Pancreas (tissue), 10 donors: Measurements from ENCODE around the gene VAV1. TPM values are rescaled to one million over a fixed set of nuclear protein-coding genes. Genes with fewer than 3 reads are reported as not detected.
"Not testable (repeated sequence)": the region's sequence is repeated elsewhere in the genome, so short reads cannot be mapped to it uniquely, and the experiment has no call there.

Experiments used
- ATAC-seq, 4 donors: fragments of 200-7000 bp; cut with Tn5 transposase; one replicate each; pipeline versions ENCODE4 v1.8.0 to v1.9.1; 2020; ENCODE audit warnings: mild to moderate bottlenecking in 4 of 4, moderate library complexity in 4 of 4
- DNase-seq, 6 donors: peaks; one replicate each; pipeline ENCODE4 v3.0.0-alpha.2; 2020
- FAIRE-seq: peaks from 2 replicates; lab custom pipeline; 2012; peaks lifted over from hg19 to GRCh38; lab: Jason Lieb, UNC
- H3K27ac ChIP-seq, 4 donors: fragments of 200-600 bp; sonication (generic); 1 replicate in 3 of 4; 2 replicates in 1 of 4; pipeline versions ENCODE4 v1.5.0 to v1.8.0; 2020
- H3K27me3 ChIP-seq, 4 donors: fragments of 200-600 bp; one replicate each; pipeline ENCODE4 v1.8.0; 2021
- H3K36me3 ChIP-seq, 3 donors: fragments of 200-600 bp; sonication (generic) in 1 of 3; one replicate each; pipeline versions ENCODE4 v1.5.0 to v1.8.0; 2020 to 2021
- H3K4me1 ChIP-seq, 3 donors: fragments of 200-600 bp; one replicate each; pipeline ENCODE4 v1.8.0; 2021
- H3K4me3 ChIP-seq, 4 donors: fragments of 200-600 bp; sonication (generic) in 2 of 4; one replicate each; pipeline versions ENCODE4 v1.5.0 to v1.8.0; 2020 to 2021
- H3K9me3 ChIP-seq, 4 donors: fragments of 200-600 bp; one replicate each; pipeline ENCODE4 v1.8.0; 2021
- WGBS, 2 donors: extraction: QIAGEN DNeasy Blood & Tissue Kit; methylation state at CpG; one replicate each; pipeline ENCODE4 v1.1.7; 2013; 5-methylcytosine and 5-hydroxymethylcytosine counted together
- intact Hi-C, 3 donors: fragments of 100-400 bp; cut with DNase I; formaldehyde crosslinking; loops; one replicate each; pipeline versions ENCODE4 v1.11.1 to v1.14.2; 2022
- polyA plus RNA-seq, 2 donors: library from polyadenylated mRNA; stranded (reverse); fragments of 200-250 nt; gene quantifications; one replicate each; pipeline ENCODE4 v1.2.3, GENCODE V29; 2013
- total RNA-seq, 6 donors: library from RNA; stranded (reverse); fragmentation: NEBNext Ultra II Directional in 4 of 6; extraction: Animal tissue kit (Norgen Biotek cat#: 25700) in 4 of 6; gene quantifications; one replicate each; pipeline versions ENCODE4 v1.2.1 to v1.2.4, GENCODE V29; 2021 to 2023
- TF ChIP-seq, protein P1 (sequence below), 4 donors: fragments of 200-600 bp; sonication (generic) in 3 of 4; IDR thresholded peaks; one replicate each; pipeline versions ENCODE4 v1.5.0 to v1.8.0; 2021; ENCODE audit warnings: antibody characterized with exemption in 4 of 4
- donor health status: healthy with polysubstance abuse.
- donor health status: DM: no; HTN: no; CAD: no; lungs with moderate emphysema.
- donor health status: DM: no; HTN: no; CAD: no.
- donor health status: control.
- donor health status: control.
- donor health status: Bipolar disorder and iron deficiency.
- donor health status: DM: yes; HTN: yes; CAD: no.
- donor health status: DM: no; HTN: no; CAD: no.
- donor health status: DM: no; HTN: no; CAD: no.
- donor health status: DM: yes; HTN: yes; CAD: no.

The VAV1 gene
- total and polyA plus RNA-seq, 8 donors: 0.23 to 7.3 (median 1.2) TPM

DNA sequence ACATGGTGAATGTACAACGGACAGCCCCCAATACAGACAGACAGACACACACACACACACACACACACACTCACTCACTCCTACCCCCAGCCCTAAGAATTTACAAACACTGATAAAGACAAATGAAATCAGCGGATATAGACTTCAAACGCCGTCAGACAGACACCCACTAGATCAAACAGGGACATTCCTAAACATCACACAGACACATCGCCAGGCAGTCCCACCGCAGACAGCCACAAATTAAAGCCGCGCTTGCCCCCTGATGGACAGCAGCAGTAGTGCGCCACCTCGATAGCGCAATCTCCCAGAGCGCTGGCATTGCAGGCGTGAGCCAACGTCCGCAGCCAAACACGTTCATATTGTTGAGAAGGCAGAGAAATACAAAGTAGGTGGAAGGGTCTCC is 90.2 kb downstream of the VAV1 start:
- no peak for FAIRE-seq

DNA sequence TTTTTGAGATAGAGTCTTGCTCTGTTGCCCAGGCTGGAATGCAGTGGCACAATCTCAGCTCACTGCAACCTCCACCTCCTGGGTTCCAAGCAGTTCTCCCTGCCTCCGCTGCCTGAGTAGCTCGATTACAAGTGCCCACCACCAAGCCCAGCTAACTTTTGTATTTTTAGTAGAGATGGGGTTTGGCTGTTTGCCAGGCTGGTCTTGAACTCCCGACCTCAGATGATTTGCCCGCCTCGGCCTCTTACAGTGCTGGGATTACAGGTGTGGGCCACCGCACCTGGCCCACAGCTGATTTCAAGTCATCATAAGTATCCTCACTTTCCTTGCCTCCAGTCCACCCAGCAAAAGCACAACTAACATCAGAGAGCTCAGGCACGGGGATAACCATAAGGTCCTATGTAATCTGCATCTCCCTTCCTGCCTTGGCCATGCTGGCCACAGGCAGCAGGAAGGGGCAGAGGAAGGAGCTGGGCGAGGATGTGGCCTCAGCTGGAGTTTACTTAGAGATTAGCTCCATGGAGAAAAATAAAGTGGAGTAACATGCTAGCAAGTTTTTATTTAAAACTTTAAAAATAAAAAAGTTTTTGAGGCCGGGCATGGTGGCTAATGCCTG is 91.9 kb downstream of the VAV1 start:
- DNase-seq: no peak
- no peaks in the 10 kb centered on the region for H3K36me3 ChIP-seq
- H3K4me3 ChIP-seq: no peak overlapping the region
- H3K27me3 ChIP-seq: no peaks in the 10 kb centered on the region
- no peak overlapping the region for H3K27ac ChIP-seq
- peaks cover 0 to 3% (median 0%) of the 10 kb centered on the region in 3 donors for H3K4me1 ChIP-seq
- no peak for ATAC-seq
- no peaks in the 10 kb centered on the region for H3K9me3 ChIP-seq
- TF ChIP-seq, protein P1, sequence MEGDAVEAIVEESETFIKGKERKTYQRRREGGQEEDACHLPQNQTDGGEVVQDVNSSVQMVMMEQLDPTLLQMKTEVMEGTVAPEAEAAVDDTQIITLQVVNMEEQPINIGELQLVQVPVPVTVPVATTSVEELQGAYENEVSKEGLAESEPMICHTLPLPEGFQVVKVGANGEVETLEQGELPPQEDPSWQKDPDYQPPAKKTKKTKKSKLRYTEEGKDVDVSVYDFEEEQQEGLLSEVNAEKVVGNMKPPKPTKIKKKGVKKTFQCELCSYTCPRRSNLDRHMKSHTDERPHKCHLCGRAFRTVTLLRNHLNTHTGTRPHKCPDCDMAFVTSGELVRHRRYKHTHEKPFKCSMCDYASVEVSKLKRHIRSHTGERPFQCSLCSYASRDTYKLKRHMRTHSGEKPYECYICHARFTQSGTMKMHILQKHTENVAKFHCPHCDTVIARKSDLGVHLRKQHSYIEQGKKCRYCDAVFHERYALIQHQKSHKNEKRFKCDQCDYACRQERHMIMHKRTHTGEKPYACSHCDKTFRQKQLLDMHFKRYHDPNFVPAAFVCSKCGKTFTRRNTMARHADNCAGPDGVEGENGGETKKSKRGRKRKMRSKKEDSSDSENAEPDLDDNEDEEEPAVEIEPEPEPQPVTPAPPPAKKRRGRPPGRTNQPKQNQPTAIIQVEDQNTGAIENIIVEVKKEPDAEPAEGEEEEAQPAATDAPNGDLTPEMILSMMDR (IDR thresholded peaks at IDR 0.05): no peak
- 42 to 49% methylated on average over 9 of the region's 9 CpGs for WGBS, 2 donors
- intact Hi-C loops: loop anchor here in 1 of 3 donors (5.0 to 10.0 kb wide), 3 partner anchors 127 to 350 kb away; partner anchors contain the start of genes GPR108 and TRIP10
- no peak for FAIRE-seq

More for the DNA sequence above, 90.2 kb downstream of the VAV1 start:
- Histone ChIP-seq H3K9me3 (no peaks in the 10 kb centered on the region), H3K36me3 (no peaks in the 10 kb centered on the region), H3K4me1 (peaks cover 0 to 3% (median 0%) of the 10 kb centered on the region in 3 donors), H3K4me3 (peak overlapping the region in 2 of 4 donors; percentile 21 to 36), H3K27ac (peak overlapping the region in 1 of 4 donors; percentile 53), H3K27me3 (no peaks in the 10 kb centered on the region)
- peak; percentile 66 to 85 (median 77) for DNase-seq
- WGBS, 2 donors: 3% methylated on average over 16 of the region's 16 CpGs
- TF ChIP-seq, protein P1 (IDR thresholded peaks at IDR 0.05): peak; percentile 60 to 79 (median 69)
- ATAC-seq: peak; percentile 88 to 97 (median 93)
- intact Hi-C loops: loop anchor here in 1 of 3 donors (5.0 to 10.0 kb wide), 3 partner anchors 125 to 348 kb away; partner anchors contain the start of genes GPR108 and TRIP10

DNA sequence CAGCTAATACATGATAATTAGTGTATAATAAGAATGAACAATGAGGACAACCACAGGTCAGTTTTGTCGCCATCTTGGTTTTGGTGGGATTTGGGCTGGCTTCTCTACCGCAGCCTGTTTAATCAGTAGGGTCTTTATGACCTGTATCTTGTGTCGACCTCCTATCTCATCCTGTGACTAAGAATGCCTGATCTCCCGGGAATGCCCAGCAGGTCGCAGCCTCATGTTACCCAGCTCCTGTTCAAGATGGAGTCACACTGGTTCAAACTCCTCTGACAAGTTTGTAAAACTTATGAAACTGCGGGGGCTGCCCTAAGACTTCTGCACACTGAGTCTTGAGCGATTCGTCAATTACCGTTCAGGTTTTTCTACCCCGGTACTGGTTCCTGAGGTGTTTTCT is 93.3 kb downstream of the VAV1 start:
- FAIRE-seq (no peak), DNase-seq (no peak), ATAC-seq (no peak)
- H3K36me3 ChIP-seq: no peaks in the 10 kb centered on the region
- no peak overlapping the region for H3K4me3 ChIP-seq
- no peak overlapping the region for H3K27ac ChIP-seq
- intact Hi-C loops: loop anchor here in 1 of 3 donors (10.0 kb wide), 1 partner anchor 351 kb away; no protein-coding TSS in a partner anchor
- H3K27me3 ChIP-seq: no peaks in the 10 kb centered on the region
- peaks cover 0 to 3% (median 0%) of the 10 kb centered on the region in 3 donors for H3K4me1 ChIP-seq
- no peaks in the 10 kb centered on the region for H3K9me3 ChIP-seq
- TF ChIP-seq, protein P1 (IDR thresholded peaks at IDR 0.05): no peak
- WGBS, 2 donors: 47 to 60% methylated on average over 10 of the region's 10 CpGs

- peaks cover 0 to 3% (median 0%) of the 10 kb centered on the region in 3 donors for H3K4me1 ChIP-seq
- ATAC-seq (no peak), FAIRE-seq (no peak), DNase-seq (no peak)
- H3K9me3 ChIP-seq: no peaks in the 10 kb centered on the region
- intact Hi-C loops: loop anchor here in 1 of 3 donors (10.0 kb wide), 1 partner anchor 352 kb away; no protein-coding TSS in a partner anchor
- H3K27ac ChIP-seq: no peak overlapping the region
- no peak overlapping the region for H3K4me3 ChIP-seq
- 37 to 38% methylated on average over 6 of the region's 6 CpGs for WGBS, 2 donors
- TF ChIP-seq, protein P1 (IDR thresholded peaks at IDR 0.05): no peak
- no peaks in the 10 kb centered on the region for H3K27me3 ChIP-seq
- no peaks in the 10 kb centered on the region for H3K36me3 ChIP-seq
Observed at GRCh38 chr19:6866741-6867151, 94.2 kb downstream of the VAV1 start.

GRCh38 chr19:6868351-6868750 is 95.8 kb downstream of the VAV1 start:
- DNase-seq: no peak
- FAIRE-seq: no peak
- no peaks in the 10 kb centered on the region for H3K9me3 ChIP-seq
- no peaks in the 10 kb centered on the region for H3K36me3 ChIP-seq
- H3K4me3 ChIP-seq: no peak overlapping the region
- WGBS, 2 donors: 3 to 4% methylated on average over 4 of the region's 4 CpGs
- TF ChIP-seq, protein P1 (IDR thresholded peaks at IDR 0.05): no peak
- no peak overlapping the region for H3K27ac ChIP-seq
- intact Hi-C loops: loop anchor here in 1 of 3 donors (10.0 kb wide), 1 partner anchor 354 kb away; no protein-coding TSS in a partner anchor
- no peak for ATAC-seq
- no peaks in the 10 kb centered on the region for H3K27me3 ChIP-seq
- no peaks in the 10 kb centered on the region for H3K4me1 ChIP-seq

DNA sequence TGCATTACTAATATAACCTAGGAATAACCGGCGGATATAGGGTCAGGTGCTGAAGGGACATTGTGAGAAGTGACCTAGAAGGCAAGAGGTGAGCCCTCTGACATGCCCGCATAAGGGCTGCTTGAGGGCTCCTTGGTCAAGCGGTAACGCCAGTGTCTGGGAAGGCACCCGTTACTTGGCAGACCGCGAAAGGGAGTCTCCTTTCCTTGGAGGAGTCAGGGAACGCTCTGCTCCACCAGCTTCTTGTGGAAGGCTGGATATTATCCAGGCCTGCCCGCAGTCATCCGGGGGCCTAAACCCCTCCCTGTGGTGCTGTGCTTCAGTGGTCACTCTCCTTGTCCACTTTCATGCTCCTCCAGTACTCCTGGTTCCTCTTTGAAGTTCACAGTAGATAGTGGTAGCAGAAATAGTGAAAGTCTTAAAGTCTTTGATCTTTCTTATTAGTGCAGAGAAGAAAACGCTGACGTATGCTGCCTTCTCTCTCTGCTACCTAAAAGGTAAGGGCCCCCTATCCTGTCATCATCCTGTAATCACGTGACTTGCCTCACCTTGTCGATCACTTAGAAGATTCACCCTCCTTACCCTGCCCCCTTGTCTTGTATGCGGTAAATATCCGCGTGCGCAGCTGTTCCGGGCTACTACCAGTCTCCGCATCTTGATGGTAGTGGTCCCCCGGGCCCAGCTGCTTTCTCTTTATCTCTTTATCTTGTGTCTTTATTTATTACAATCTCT is 96.8 kb downstream of the VAV1 start:
- not testable (repeated sequence) for H3K4me1 ChIP-seq, ATAC-seq, H3K27ac ChIP-seq, FAIRE-seq, H3K27me3 ChIP-seq, DNase-seq, H3K4me3 ChIP-seq, H3K36me3 ChIP-seq, H3K9me3 ChIP-seq
- 75 to 84% methylated on average over 22 of the region's 22 CpGs for WGBS, 2 donors
- intact Hi-C loops: loop anchor here in 1 of 3 donors (10.0 kb wide), 1 partner anchor 355 kb away; no protein-coding TSS in a partner anchor
